Measurements from ENCODE around the gene HOPX.
"Not testable (repeated sequence)": the region's sequence is repeated elsewhere in the genome, so short reads cannot be mapped to it uniquely, and the experiment has no call there.

HOPX gene

DNA sequence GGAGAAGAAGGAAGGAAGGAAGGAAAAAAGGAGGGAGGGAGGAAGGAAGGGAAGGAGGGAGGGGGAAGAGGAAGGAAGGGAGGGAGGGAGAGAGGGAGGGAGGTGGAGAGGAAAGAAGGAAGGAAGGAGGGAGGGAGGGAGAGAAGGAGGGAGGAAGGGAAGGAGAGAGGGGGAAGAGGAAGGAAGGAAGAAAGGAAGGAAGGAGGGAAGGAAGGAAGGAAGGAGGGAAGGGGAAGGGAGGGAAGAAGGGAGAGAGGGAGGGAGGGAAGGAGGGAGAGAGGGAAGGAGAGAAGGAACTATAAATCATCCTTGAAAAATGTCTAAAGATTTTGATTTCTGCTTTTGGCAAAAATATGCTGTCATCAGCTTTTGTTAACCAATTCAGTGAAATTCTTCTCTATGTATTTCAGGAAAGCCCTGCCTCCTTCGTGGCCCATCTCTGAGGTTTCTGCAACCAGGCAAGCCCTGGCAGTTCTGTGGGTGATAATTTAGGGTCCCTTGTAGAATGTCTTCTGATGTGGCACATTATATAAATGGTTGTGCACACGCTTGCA, 7.1 kb upstream of the HOPX start:
- DNase-seq (ENCODE audit: low read depth in 2 of 2) = no peak

- no peak for DNase-seq (ENCODE audit: low read depth in 2 of 2)
Observed at GRCh38 chr4:56686537-56687231, 5.6 kb upstream of the HOPX start.

- DNase-seq (ENCODE audit: low read depth in 2 of 2) = no peak
Observed at GRCh38 chr4:56684320-56685050, 3.4 kb upstream of the HOPX start.

GRCh38 chr4:56683455-56683854, 2.4 kb upstream of the HOPX start:
- no peak for DNase-seq (ENCODE audit: low read depth in 2 of 2)

GRCh38 chr4:56681853-56682525, 893 bp upstream of the HOPX start:
- no peak for DNase-seq (ENCODE audit: low read depth in 2 of 2)

GRCh38 chr4:56680266-56680665, 830 bp downstream of the HOPX start:
- no peak for DNase-seq (ENCODE audit: low read depth in 2 of 2)

DNA sequence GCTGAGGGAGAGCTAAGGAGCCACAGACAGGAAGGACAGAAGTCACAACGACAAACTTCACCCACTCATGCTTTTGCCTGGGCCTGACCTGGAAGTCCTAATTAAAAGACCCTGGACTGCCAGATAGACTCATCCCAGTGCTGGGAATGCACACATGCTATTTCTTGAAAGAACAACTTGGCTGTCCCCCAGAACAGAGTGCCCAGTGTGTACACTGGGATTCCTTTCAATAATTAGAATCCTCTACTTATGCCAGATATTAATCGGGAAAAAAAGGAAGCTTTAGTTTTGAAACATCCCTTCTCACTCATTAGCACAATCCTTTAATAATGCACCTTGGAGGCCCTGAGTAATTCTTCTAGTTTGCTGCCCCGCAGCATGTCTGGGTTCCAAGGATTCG, 3.4 kb downstream of the HOPX start:
- no peak for DNase-seq (ENCODE audit: low read depth in 2 of 2)

DNA sequence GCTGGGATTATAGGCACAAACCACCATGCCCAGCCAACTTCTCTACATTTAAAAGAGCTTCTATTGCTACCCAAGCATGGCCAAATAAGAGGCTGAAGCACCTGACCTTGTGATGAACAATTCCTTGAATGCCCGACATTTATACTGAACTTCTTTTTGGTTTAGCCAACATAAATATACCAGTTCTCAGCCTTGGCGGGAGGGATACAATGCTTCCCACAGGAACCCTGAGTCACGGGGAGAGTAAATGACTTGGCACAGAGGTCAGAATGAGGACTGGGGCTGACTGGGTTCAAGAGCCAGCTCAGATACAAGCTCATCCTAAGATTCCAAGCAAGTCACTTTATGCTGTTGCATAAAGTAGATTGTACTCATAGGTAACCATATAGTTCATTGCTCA, 6.1 kb downstream of the HOPX start:
- no peak for DNase-seq (ENCODE audit: low read depth in 2 of 2)

- no peak for DNase-seq (ENCODE audit: low read depth in 2 of 2)
Observed at GRCh38 chr4:56671860-56672259, 9.2 kb downstream of the HOPX start.

DNA sequence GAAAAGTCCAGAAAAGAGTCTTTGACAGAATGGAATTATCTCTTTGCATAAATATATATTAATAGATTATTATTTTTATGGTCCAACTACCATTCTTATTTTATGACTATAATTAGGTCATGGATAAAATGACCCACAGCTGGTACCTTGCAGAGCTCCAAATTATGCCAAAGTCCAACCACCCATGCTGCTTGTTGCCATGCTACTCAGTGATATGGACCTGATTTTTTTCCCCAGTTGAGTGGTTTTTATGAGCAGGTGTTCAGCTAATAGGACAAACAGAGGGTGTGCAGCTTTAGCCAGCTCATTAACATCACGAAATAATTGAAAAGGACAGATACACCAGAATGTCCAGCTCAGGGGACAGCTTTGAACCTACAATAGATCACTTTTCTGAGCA, 9.7 kb downstream of the HOPX start:
- no peak for DNase-seq (ENCODE audit: low read depth in 2 of 2)

GRCh38 chr4:56668267-56668666, 12.8 kb downstream of the HOPX start:
- no peak for DNase-seq (ENCODE audit: low read depth in 2 of 2)

DNA sequence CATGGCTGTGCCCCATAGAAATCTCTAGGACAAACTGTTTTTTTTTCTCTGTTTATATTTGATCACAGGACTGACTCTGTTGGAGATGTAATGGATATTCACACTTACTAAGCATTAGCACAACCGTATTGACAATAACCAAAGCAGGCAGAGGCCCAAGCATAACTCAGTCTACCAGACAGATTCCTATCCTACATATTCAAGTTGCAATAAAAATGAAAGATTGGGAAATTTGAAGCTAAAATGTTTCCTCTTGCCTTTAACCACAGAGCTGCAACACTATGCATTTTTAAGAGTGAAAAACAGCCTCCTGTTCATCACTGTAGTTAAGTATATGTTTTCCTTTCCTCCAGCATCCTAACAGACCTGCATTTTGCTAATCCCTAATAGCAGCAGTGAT, 13.7 kb downstream of the HOPX start:
- DNase-seq (ENCODE audit: low read depth in 2 of 2) = not testable (repeated sequence)

DNA sequence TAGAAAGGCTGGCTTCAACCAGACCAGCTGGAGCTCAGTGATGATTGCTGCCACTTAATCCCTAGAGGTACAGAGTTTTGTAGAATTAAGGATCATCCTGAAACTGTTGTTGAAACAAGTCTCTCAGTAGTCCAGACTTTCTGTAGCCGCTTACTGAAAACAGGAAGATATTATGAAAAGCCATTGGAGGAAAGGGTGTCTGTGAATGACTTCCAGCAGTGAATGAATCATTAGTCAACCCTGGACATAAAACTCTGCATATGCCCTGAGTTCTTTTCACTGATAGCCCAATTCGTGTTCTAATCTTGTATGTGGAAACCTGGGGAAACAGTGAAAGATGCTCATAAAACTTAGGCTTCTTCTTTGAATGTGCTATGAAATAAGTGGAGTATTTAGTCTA, 14.8 kb downstream of the HOPX start:
- DNase-seq (ENCODE audit: low read depth in 2 of 2) = no peak

GRCh38 chr4:56665781-56666180, 15.3 kb downstream of the HOPX start:
- no peak for DNase-seq (ENCODE audit: low read depth in 2 of 2)

DNA sequence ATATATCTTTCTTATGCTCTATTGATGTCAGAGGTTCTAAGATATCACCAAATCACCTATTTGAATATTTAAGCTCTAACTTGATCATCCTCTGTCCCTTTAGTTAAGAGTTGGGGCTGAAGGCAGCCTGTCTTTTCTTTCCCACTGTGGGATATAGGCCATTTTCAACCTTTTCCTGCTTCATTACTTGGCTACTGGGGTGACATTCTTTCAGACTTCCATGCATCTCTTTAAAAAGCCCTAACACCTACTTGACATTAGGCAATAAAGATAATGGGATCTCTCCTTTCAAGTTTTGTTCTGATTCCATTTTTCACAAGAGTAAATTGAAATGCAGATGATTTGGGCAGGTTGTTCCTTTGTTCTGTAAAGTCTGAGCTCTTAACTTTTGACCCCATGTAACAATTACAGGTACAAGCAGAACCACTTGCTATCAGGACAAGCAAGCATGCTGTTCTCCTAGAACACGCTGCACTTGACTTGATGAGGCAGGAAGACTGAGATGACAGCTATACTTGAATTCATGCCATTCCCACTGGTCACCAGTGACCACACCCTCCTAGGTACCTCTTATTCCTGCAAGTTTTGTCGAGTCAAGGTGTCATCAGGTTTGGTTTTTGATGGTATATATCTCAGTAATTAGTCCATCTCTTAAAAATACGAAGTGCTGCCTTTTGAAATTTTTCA, 18.2 kb downstream of the HOPX start:
- no peak for DNase-seq (ENCODE audit: low read depth in 2 of 2)

DNA sequence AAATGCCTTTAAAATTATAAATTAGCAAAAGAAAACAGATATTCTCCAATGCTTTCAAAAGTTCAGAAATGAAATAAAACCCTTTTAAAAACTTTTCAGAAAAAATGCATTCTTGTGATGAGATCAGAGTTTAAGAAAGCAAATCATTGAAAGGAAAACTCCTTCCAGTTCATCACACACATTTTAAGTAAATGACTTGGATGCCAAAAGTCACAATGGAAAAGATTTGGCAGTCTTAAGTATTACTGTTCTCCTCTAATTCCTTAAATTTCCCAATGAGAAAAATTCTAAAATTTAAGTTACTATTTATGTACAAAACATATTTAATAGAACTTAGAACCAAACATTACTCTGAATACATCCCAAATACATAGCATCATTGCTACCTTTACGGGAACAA, 21.1 kb downstream of the HOPX start:
- no peak for DNase-seq (ENCODE audit: low read depth in 2 of 2)

- no peak for DNase-seq (ENCODE audit: low read depth in 2 of 2)
Observed at GRCh38 chr4:56658528-56658927, 22.6 kb downstream of the HOPX start.

- no peak for DNase-seq (ENCODE audit: low read depth in 2 of 2)
Observed at GRCh38 chr4:56657818-56658217, 23.3 kb downstream of the HOPX start.

DNA sequence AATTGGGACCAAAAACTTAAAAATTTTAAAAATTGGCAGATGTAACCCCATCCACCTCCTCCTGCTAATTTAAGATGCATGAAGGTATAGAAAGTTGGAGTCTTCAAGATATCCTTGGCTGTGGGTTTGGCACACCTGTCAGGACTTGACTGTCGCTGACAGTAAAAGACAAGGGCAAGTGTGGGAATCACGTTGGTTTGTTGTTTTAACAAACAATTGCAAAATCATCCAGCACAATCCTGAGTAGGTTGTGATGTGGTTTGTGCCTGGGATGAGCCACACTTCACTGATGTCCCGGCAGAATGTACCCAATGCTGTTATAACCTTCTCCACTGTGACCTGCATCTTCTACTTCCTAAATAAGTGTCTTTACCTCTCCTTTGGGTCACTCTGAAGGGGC, 24.0 kb downstream of the HOPX start:
- no peak for DNase-seq (ENCODE audit: low read depth in 2 of 2)

DNA sequence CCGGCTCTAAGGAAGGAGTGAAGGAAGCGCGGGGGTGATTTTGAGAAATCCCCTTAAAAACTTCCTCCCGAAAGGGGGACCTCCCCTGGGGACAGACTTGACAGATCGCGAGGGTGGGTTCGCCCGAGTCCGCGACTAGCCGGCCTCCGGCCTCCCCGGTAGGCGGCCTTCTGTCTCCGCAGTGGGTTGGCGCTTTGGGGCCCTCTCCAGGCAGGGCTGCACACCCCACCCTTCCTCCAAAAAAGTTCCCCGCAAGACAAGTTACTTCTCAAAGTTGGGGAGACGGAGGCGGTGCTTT, 24.8 kb downstream of the HOPX start:
- DNase-seq (ENCODE audit: low read depth in 2 of 2) = peak; percentile 55 to 60

- no peak for DNase-seq (ENCODE audit: low read depth in 2 of 2)
Observed at GRCh38 chr4:56655627-56656345, 25.3 kb downstream of the HOPX start.

GRCh38 chr4:56655209-56655626, 25.9 kb downstream of the HOPX start:
- no peak for DNase-seq (ENCODE audit: low read depth in 2 of 2)
